Fibroblast of villous mesenchyme (primary cell): ENCODE results near the gene PRELID2. TPM values are rescaled to one million over a fixed set of nuclear protein-coding genes. Genes with fewer than 3 reads are reported as not detected.

Source experiments
- DNase-seq: peaks from one replicate; pipeline ENCODE4 v3.0.0-alpha.2; 2010; ENCODE audit warnings: low read depth
- H3K4me3 ChIP-seq: 2 replicates; pipeline ENCODE4 v1.5.1; 2011; ENCODE audit warnings: low read depth, mild to moderate bottlenecking, low read length
- CTCF ChIP-seq: IDR thresholded peaks from 2 replicates; pipeline ENCODE4 v1.5.1; 2012; ENCODE audit warnings: low read depth, mild to moderate bottlenecking, low read length; ENCODE audit not compliant: insufficient read depth
- total RNA-seq: library from RNA; depleted of rRNA; stranded (reverse); fragments of >200 nt; gene quantifications from 2 replicates; pipeline ENCODE4 v1.2.3, GENCODE V29; 2012

The PRELID2 gene
- total RNA-seq, 1 donor: 35.0 TPM

- TF ChIP-seq CTCF: no peak
- H3K4me3 ChIP-seq: no peak overlapping the region
- DNase-seq: no peak
Measured at GRCh38 chr5:145777445-145778063, 57.6 kb downstream of the PRELID2 start.

GRCh38 chr5:145776886-145777285 is 58.3 kb downstream of the PRELID2 start:
- H3K4me3 ChIP-seq: no peak overlapping the region
- TF ChIP-seq CTCF: no peak
- DNase-seq: peak; percentile 27

GRCh38 chr5:145775893-145776444 is 59.2 kb downstream of the PRELID2 start:
- no peak overlapping the region for H3K4me3 ChIP-seq
- peak; percentile 90 for DNase-seq
- TF ChIP-seq CTCF: no peak

- peak; percentile 22 for DNase-seq
- TF ChIP-seq CTCF: no peak
- no peak overlapping the region for H3K4me3 ChIP-seq
Measured at GRCh38 chr5:145775411-145775810, 59.7 kb downstream of the PRELID2 start.

GRCh38 chr5:145774442-145774841 is 60.7 kb downstream of the PRELID2 start:
- H3K4me3 ChIP-seq: no peak overlapping the region
- TF ChIP-seq CTCF: no peak
- no peak for DNase-seq

- TF ChIP-seq CTCF: no peak
- no peak for DNase-seq
Measured at GRCh38 chr5:145772466-145772865, 62.7 kb downstream of the PRELID2 start.

GRCh38 chr5:145768863-145769262 is 66.3 kb downstream of the PRELID2 start:
- TF ChIP-seq CTCF: no peak
- H3K4me3 ChIP-seq: no peak overlapping the region
- DNase-seq: no peak

More at GRCh38 chr5:145772466-145772865, 62.7 kb downstream of the PRELID2 start:
- no peak overlapping the region for H3K4me3 ChIP-seq
